Stimulated activated CD8-positive, alpha-beta memory T cell treated with anti-CD3 and anti-CD28 coated beads, Interleukin-12 subunit alpha, Interleukin-12 subunit beta, amount 100 ng/mL, for 24 hours (primary cell): ENCODE results near the gene VMAC.

Experiments
- DNase-seq: peaks from one replicate; pipeline ENCODE4 v3.0.0-alpha.2; 2020; ENCODE audit errors: extremely low read depth

VMAC gene

GRCh38 chr19:5931251-5931650, 26.6 kb downstream of the VMAC start:
- no peak for DNase-seq

GRCh38 chr19:5932146-5932545, 27.5 kb downstream of the VMAC start:
- DNase-seq: no peak

GRCh38 chr19:5932609-5933262, 28.1 kb downstream of the VMAC start:
- no peak for DNase-seq

GRCh38 chr19:5933391-5934068, 28.9 kb downstream of the VMAC start:
- no peak for DNase-seq

- DNase-seq: no peak
Observed at GRCh38 chr19:5934069-5934401, 29.4 kb downstream of the VMAC start.

GRCh38 chr19:5934774-5935472, 30.3 kb downstream of the VMAC start:
- no peak for DNase-seq

- no peak for DNase-seq
Observed at GRCh38 chr19:5935473-5936291, 31.0 kb downstream of the VMAC start.

GRCh38 chr19:5936292-5936592, 31.6 kb downstream of the VMAC start:
- DNase-seq: no peak

GRCh38 chr19:5937550-5937949, 32.9 kb downstream of the VMAC start:
- DNase-seq: no peak

- DNase-seq: no peak
Observed at GRCh38 chr19:5940260-5941208, 35.9 kb downstream of the VMAC start.

- no peak for DNase-seq
Observed at GRCh38 chr19:5941673-5942072, 37.0 kb downstream of the VMAC start.

- DNase-seq: no peak
Observed at GRCh38 chr19:5943045-5943444, 38.4 kb downstream of the VMAC start.

GRCh38 chr19:5943623-5944022, 39.0 kb downstream of the VMAC start:
- DNase-seq: no peak

- DNase-seq: no peak
Observed at GRCh38 chr19:5947435-5947834, 42.8 kb downstream of the VMAC start.

- no peak for DNase-seq
Observed at GRCh38 chr19:5948752-5949564, 44.3 kb downstream of the VMAC start.

GRCh38 chr19:5949792-5950305, 45.2 kb downstream of the VMAC start:
- no peak for DNase-seq

GRCh38 chr19:5950741-5951140, 46.1 kb downstream of the VMAC start:
- no peak for DNase-seq

GRCh38 chr19:5951338-5951861, 46.7 kb downstream of the VMAC start:
- DNase-seq: no peak

GRCh38 chr19:5952193-5953029, 47.7 kb downstream of the VMAC start:
- no peak for DNase-seq
